GM21367 (cell line): ENCODE measurements around the gene DDX53.

Experiments
- ATAC-seq: cut with Tn5 transposase; IDR thresholded peaks from one replicate; pipeline ENCODE4 v1.9.1; 2021; ENCODE audit not compliant: unreplicated experiment

The DDX53 gene

GRCh38 chrX:23048806-23049573 is 49.2 kb downstream of the DDX53 start:
- no peak for ATAC-seq

- no peak for ATAC-seq
Measured at GRCh38 chrX:23052324-23052723, 52.6 kb downstream of the DDX53 start.
